Stimulated activated CD4-positive, alpha-beta T cell treated with anti-CD3 and anti-CD28 coated beads, Interleukin-15, amount 100 ng/mL, for 48 hours (primary cell): ENCODE data around the gene KCNIP3.
"Not testable (repeated sequence)": the region's sequence is repeated elsewhere in the genome, so short reads cannot be mapped to it uniquely, and the experiment has no call there.

Experiments used
- DNase-seq, 2 donors: peaks; one replicate each; pipeline ENCODE4 v3.0.0-alpha.2; 2020; ENCODE audit warnings: low read depth in 2 of 2

KCNIP3 gene

DNA sequence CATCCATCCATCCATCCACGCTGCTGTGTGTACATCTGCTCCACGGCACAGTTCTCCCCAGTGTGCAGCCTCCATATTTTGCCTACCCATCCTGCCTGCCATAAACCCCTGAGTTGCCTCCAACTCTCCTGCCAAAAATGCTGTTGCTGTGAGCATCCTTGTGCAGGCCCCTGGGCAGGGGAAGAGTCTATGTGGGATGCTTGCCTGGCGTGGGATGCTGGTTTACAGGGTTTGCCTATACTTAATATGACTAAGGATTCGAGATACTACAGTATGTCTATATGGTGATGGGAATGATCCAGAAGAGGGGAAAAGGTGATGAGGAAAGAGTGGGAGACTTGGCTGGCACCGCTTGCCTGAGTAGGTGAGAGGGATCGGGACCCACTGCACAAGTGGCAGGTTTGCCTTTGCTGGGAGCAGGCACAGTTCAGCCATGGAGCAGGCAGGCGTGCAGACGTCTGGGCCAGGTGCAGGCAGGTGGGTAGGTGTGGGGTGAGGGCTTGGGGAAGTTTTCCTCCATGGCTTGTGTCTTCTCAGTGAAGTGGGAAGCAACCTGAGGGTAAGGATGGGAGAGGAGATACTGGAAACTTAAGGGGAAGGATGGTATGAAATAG lies 75.2 kb downstream of the KCNIP3 start:
- no peak for DNase-seq

DNA sequence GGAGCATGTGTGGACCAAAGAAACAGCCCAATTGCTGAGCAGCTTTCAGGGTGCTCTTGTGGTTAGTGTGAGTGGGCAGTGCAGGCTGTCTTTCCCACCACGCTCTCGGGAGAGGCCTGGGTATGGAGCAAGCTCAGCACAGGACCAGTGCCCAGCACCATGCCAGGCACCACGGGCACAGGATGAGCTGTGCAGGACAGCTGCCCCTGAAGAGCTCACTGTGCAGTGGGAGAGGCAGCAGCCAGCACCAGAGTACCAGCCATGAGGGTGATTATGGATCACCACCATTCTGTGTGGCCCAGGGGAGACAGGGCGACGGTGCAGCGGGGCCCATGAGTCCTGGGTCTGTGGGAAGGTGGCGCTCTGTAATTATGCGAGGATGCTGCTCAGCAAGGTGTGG lies 75.7 kb downstream of the KCNIP3 start:
- no peak for DNase-seq

DNA sequence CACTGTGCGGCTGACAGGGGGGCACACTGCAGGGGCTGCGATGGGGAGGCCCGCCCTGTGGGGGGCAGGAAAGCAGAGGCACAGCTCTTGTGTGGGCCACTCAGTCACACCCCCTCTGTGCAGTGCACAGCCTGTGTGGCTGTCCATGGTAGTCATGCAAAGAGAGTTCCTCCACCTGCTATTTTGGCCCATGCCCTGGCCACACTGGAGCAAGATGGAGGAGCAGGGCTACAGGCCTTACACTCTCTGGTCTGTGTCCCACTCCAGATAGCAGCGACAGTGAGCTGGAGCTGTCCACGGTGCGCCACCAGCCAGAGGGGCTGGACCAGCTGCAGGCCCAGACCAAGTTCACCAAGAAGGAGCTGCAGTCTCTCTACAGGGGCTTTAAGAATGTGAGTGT lies 76.9 kb downstream of the KCNIP3 start:
- no peak for DNase-seq

DNA sequence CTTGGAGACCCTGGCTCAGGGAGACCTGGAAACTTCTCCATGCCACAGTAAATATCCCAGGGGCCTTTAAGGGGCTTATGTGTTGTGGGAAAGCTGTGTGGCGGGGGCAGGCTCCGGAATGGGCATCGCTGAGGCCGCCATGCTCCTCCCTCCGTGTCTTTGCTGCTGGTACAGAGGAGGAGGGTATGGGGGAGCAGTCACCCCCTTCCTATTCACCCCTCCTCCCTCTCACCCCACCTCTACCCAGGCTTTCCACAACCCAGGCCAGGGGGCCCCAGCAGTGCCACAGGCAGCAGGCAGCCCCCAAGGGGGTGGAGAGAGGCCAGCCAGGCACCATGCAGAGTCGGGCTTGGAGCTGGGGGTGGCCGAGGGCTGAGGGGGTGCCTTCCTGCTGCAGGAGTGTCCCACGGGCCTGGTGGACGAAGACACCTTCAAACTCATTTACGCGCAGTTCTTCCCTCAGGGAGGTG lies 77.3 kb downstream of the KCNIP3 start:
- DNase-seq, result no peak

DNA sequence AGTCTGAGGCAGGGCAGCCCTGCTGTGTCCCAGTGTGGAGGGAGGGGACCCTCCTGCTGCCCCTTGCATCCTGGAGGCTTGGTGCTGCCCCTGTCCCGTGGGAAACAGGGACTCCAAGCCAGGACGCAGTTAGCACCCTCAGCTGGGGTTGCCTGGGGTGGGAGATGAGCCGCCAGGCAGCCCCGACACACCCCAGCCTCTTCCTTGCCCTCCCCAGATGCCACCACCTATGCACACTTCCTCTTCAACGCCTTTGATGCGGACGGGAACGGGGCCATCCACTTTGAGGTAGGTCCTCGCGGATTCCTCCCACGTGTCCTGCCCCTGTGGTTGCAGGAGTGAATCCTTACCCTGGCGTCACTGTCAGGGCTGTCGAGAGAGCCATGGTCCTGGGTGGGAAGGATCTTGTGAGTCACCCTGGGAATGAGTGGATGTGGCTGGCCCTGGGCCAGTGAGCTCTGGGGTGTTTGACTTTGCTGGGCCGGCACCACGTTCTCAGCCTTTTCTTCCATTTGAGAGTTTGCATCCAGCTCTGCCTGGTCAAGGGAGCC lies 77.8 kb downstream of the KCNIP3 start:
- DNase-seq, result no peak

DNA sequence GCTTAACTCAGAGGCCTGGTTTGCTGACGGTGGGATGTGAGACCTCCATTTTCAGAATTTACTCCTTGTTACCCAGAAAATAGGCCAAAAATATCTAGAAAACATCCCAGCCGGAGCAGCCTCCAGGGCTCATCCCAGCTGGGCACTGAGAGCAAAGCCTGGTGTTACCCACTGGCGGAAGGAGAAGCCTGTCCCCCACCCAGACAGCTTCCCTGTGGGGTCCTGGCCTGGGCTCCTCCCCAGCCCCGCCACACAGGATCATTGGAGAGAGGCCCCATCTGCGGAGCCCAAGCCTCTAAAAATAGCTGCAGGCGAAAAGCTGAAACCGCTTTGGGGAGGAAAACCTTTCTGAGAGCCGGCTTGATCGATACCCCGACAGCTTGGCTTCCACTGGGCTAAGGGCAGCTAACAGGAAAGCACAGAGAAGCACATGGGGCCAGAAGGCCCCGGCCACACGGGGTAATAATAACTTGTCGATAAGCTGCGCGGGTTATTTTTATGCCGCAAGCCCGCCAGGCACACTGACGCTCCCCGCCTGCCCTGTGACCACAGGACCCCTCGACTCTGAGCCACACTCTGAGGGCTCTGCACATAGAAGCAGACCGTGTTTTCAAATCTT lies 78.5 kb downstream of the KCNIP3 start:
- no peak for DNase-seq

DNA sequence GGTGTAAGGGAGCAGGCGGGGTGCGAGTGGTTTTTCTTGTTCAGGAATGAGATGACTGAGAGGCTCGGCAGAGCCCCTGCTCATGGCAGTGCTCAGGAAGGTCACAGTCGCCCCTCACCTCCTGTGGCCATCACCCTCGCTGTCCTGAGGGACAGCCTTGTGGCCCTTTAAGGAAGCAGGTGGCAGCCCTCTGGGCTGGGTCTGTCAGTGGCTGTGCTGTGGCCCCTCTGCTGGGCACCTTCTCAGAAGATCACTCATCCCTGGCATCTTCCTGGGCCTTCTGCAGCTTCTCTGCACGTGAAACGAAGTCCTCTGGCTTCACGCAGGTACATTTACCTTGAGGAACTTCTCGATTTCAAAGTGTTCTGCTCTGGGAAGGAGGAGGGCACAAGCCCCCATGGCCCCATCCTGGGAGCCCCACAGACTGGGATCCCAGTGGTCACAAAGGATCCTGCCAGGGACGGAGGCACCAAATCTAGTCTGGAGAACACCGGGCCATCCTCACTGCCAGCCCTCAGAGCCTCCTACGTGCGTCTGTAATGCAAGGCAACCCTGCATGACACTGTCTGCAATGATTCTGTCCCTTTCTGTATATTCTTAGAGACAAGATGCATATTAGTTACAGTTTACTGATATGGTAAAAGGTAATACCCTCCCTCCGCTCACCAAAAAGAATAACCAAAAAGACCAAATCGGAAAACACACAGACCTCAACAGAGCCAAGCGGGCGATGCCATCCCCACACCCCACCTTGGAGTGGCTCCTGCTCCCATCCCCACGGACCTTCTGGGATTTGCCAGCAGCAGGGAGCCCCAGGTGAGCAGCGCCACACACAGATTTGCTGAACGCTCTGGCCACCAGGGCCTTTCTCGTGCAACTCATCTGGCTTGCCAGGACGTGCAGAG lies 79.4 kb downstream of the KCNIP3 start:
- no peak for DNase-seq

DNA sequence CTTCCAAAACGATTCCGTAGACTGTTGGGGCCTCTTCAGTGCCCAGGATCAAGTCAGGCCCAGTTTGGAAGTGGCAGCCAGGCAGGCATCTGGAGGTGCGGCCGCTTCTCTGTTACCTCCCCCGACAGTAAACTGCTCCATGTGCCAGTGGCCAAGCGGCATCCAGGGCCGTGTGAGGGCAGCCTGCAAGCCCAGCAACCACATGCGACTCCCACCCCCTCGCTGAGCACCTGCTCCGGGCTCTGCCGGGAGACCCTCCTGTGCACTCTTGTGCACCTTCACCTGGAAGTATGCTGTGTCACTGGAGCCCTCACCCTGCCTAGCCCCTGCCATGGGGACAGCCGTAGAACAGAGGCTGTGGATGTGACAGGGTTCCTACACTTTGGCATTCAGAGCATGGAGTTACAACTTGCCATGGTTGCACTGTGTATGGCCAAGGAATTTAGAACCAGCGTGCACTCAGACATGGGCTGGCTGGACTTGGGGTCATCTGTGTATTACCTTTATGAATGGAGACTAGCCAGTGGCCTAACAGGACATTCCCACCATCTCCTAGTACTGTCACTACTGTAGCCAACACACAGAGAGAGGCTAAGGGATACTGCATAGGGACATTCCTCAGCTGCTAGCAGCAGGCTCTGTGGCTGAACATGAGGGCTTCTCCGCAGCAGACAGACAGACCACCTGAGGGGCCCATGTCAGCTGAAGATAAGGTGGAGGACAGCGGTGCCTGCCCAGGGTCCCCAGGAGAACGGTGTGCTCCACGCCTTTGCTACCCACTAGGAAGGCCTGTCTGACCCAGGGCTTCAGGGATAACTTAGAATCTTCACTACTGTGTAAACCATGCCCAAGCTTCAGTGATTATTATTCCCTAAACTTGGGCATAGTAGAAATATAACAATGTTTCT lies 80.3 kb downstream of the KCNIP3 start:
- no peak for DNase-seq

DNA sequence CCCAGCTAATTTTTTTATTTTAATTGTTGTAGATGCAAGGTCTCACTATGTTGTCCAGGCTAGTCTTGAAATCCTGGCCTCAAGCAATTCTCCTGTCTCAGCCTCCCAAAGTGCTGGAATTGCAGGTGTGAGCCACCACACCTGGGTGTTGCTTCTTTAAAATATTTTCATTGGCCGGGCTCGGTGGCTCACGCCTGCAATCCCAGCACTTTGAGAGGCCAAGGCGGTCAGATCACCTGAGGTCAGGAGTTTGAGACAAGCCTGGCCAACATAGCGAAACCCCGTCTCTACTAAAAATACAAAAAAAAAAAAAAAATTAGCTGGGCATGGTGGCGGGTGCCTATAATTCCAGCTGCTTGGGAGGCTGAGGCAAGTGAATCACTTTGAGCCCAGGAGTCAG lies 81.1 kb downstream of the KCNIP3 start:
- not testable (repeated sequence) for DNase-seq

DNA sequence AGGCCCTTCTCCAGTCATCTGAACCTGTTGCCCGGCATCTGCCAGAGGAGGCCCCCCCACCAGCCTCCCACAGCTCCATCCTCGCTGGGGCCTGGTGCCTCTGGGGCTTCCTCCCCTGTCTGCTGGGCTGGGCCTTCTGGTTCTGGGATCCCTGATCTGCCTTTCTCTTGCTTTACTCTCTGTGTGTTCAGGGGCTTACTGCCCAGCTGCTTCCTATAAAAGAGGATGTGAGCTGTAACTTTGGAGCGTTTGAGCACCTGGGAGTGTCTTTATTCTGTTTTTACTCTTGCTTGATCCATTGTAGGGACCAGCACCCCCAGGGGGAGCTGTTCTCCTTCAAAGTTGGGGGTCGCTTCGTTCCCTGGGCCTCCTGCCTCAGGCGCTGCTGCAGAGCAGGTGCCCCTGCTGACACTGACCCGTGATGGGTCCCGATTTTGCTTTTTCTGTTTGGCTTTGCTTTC lies 82.3 kb downstream of the KCNIP3 start:
- no peak for DNase-seq

DNA sequence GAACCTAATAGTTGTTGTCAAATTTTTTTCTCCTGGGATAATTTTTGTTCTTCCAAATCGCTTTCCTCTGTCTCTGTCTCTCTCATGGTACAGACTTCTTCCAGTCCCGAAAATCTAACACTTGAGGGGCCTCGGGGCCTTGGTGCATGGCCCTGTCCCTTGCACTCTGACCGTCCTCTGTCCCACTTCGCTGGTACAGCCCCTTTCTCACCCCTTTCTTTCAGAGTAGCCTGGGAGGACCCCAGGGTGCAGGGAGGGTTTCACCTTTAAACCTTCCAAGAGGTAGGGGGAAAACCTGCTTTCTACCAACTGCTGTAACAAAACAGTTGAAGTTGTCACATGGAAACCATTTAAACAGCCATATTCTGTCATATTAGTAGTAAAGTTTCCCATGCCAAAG lies 83.1 kb downstream of the KCNIP3 start:
- DNase-seq, result no peak

DNA sequence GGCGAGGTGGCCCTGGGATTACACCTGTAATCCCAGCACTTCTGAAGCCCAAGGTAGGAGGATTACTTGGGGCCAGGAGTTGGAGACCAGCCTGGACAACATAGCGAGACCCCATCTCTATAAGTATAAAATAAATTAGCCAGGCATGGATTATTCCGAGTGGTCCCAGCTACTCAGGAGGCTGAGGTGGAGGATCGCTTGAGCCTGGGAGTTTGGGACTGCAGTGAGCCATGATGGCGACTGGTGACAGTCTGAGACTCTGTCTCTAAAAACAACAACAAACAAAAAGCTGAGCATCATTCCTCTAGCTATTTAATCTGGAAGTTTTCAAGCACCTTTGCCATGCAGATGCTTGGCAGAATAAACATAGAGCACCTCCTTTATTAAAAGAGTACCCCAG lies 83.6 kb downstream of the KCNIP3 start:
- DNase-seq, result no peak

DNA sequence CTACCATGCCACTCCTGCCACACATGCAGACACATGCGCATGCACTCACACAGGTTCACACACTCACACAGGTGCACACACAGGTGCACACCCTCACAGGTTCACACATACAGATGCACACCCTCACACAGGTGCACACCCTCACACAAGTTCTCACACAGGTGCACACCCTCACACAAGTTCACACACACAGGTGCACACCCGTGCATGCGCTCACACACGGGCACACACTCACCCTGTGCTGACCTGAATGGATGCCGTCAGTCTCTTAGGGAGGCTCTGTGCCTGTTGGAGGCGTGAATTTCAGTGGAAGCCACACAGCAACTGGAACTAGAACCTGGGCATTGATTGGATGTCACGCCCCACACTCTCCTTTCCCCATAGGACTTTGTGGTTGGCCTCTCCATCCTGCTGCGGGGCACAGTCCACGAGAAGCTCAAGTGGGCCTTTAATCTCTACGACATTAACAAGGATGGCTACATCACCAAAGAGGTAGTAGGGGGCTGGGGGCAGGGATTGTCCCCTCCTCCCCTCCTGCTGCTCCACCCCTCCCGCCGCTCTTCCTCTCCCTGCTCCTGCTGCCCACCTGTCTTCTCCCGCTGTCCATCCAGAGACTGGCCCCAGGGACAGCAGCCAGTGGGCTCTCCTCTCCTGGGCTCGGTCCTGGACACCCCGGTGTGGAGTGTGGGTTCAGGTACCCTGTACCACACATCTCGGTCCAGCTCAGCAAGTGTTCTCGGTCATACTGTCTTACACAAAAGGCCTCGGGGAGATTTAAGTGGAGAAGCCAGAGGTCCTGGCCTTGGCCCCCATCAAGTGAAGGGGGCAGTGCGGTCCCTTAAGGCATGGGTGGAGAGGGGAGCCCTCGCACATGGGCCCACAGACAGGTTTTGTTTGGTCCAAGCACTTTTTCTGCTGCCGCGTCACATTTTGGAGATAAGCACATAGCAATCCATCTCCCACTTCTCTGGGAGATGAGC lies 84.4 kb downstream of the KCNIP3 start:
- DNase-seq, result no peak

DNA sequence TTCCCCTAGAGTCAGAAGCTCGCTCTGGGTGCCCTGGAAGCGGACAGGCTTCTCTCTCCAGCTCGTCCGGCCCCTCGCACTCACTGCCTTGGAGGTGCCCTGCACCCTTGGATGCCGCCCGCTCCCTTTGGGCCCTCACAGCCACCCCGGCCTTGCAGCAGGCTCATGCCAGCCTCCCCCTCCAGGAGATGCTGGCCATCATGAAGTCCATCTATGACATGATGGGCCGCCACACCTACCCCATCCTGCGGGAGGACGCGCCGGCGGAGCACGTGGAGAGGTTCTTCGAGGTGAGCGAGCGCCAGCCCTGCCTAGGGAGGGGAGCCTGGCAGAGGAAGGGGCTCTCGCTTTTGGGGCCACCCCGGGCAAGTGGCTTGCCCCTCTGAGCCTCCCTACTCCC lies 85.0 kb downstream of the KCNIP3 start:
- no peak for DNase-seq

DNA sequence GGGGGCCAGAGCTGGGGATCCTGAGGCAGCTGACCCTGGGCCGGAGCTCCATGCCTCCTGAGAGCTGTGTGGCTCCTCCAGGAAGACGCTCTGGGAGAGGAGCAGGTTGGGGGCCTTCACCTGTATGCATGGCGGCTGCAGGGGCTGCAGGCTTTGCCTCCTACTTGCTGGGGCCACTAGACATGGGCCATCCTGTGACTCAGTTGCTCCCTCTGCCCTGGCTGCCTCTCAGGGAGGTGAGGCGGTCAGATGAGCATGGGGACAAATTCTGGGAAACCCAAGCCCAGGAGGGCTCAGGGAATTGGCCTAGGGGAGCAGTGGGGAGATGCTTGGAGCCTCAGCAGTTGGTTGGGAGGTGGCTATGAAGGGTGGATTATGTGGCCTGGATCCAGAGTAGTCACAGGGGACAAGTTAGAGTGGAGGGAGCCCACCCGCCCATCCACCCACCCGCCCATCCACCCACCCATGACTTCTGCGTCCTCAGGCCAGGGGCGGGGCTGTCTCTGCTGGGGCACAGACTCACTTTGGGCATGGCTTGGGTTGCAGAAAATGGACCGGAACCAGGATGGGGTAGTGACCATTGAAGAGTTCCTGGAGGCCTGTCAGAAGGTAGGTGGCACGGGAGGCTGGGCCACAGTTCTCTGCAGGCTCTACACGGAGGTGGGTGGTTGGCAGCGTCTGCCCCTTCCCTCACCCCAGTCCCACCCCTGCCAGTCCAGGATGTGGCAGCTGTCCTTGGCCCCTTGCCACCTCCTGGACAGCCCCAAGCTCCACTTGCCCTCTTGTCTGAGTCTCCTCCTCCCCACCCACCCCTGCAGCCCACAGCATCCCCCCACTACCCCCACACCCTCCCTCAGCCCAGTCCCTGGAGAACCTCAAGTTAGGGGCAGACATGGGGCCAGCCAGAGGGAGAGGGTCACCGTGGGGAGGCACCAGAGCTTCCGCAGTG lies 85.8 kb downstream of the KCNIP3 start:
- no peak for DNase-seq

DNA sequence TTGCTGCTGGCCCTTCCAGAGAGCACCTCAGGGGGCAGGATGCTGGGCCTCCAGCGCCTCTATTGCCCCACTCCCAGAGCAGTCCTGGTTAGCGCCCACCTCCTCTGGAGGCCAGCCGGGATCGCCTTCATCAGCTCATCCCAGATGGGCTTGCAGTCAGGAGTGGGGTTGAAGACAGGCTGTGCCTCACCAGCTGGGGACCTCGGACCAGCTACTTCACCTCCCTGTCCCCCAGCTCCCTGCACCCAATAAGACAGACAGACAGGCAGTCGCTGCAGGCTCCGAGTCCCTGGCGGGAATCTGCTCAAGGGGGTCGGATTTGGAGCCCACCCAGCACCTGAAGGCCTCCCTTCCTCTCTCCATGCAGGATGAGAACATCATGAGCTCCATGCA lies 86.5 kb downstream of the KCNIP3 start:
- no peak for DNase-seq

DNA sequence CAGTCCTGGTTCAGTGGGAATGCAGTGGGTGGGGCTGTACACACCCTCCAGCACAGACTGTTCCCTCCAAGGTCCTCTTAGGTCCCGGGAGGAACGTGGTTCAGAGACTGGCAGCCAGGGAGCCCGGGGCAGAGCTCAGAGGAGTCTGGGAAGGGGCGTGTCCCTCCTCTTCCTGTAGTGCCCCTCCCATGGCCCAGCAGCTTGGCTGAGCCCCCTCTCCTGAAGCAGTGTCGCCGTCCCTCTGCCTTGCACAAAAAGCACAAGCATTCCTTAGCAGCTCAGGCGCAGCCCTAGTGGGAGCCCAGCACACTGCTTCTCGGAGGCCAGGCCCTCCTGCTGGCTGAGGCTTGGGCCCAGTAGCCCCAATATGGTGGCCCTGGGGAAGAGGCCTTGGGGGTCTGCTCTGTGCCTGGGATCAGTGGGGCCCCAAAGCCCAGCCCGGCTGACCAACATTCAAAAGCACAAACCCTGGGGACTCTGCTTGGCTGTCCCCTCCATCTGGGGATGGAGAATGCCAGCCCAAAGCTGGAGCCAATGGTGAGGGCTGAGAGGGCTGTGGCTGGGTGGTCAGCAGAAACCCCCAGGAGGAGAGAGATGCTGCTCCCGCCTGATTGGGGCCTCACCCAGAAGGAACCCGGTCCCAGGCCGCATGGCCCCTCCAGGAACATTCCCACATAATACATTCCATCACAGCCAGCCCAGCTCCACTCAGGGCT lies 87.9 kb downstream of the KCNIP3 start:
- DNase-seq, result no peak

DNA sequence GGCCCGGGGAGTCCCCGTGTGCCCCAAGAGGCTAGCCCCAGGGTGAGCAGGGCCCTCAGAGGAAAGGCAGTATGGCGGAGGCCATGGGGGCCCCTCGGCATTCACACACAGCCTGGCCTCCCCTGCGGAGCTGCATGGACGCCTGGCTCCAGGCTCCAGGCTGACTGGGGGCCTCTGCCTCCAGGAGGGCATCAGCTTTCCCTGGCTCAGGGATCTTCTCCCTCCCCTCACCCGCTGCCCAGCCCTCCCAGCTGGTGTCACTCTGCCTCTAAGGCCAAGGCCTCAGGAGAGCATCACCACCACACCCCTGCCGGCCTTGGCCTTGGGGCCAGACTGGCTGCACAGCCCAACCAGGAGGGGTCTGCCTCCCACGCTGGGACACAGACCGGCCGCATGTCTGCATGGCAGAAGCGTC lies 88.4 kb downstream of the KCNIP3 start:
- no peak for DNase-seq
